Cardiac ventricle fibroblast (primary cell): ENCODE results near the gene EFEMP2. TPM values are rescaled to one million over a fixed set of nuclear protein-coding genes. Genes with fewer than 3 reads are reported as not detected.

ENCODE experiments used
- total RNA-seq: library from RNA; depleted of rRNA; stranded (reverse); fragments of >200 nt; gene quantifications from 2 replicates; pipeline ENCODE4 v1.2.3, GENCODE V29; 2015

EFEMP2 gene
- 164 and 229 TPM in 2 replicates for total RNA-seq

GRCh38 chr11:65872586-65873317, at the start of gene EFEMP2:
EFEMP2 (minus strand) TSS chr11:65872800; CDS start chr11:65872354, 446 bp downstream.

GRCh38 chr11:65919141-65919572, 46.6 kb upstream of the EFEMP2 start, which contains the start of gene DRAP1:
DRAP1 (plus strand) TSS chr11:65919426; CDS start chr11:65919502, 76 bp downstream.

GRCh38 chr11:65918211-65919140, 45.9 kb upstream of the EFEMP2 start, which contains the start of gene C11orf68:
C11orf68 (minus strand) TSS chr11:65919062; CDS start chr11:65919031, 31 bp downstream.

GRCh38 chr11:65900125-65900898, 27.7 kb upstream of the EFEMP2 start, which contains the start of gene FOSL1:
FOSL1 (minus strand) TSS chr11:65900388; CDS start chr11:65900339, 49 bp downstream.

GRCh38 chr11:65890324-65891218, 18.0 kb upstream of the EFEMP2 start, which contains the start of gene CCDC85B:
CCDC85B (plus strand) TSS chr11:65890673; CDS start chr11:65890784, 111 bp downstream.

GRCh38 chr11:65888163-65888814, 15.7 kb upstream of the EFEMP2 start, which contains the start of gene FIBP:
FIBP (minus strand) TSS chr11:65888471; CDS start chr11:65888418, 53 bp downstream.

GRCh38 chr11:65879617-65880016, 7.0 kb upstream of the EFEMP2 start, which contains the start of gene CTSW:
CTSW (plus strand) TSS chr11:65879837; CDS start chr11:65879855, 18 bp downstream.

GRCh38 chr11:65860278-65861164, 12.1 kb downstream of the EFEMP2 start, which contains the start of gene MUS81:
MUS81 (plus strand) TSS chr11:65860433; CDS start chr11:65860754, 321 bp downstream.

GRCh38 chr11:65857853-65858680, 14.5 kb downstream of the EFEMP2 start, which contains the start of gene CFL1:
CFL1 (minus strand) TSS chr11:65858180; CDS start chr11:65858099, 81 bp downstream.

GRCh38 chr11:65833297-65834030, 39.1 kb downstream of the EFEMP2 start, which contains the start of gene SNX32:
SNX32 (plus strand) TSS chr11:65833963; CDS start chr11:65834066, 103 bp downstream.

Other genes with a start within 250 kb of the EFEMP2 start
- 15.2 and 18.5 TPM in 2 replicates for gene SIPA1, start 234.7 kb downstream of the EFEMP2 start, total RNA-seq
- 34.2 and 35.8 TPM in 2 replicates for gene RELA, start 209.9 kb downstream of the EFEMP2 start, total RNA-seq
- gene KAT5, start 160.5 kb downstream of the EFEMP2 start, total RNA-seq, result 28.4 and 32.0 TPM in 2 replicates
- gene RNASEH2C, start 152.0 kb downstream of the EFEMP2 start, total RNA-seq, result 90.9 and 134 TPM in 2 replicates
- 11.8 and 12.2 TPM in 2 replicates for gene AP5B1, start 91.8 kb downstream of the EFEMP2 start, total RNA-seq
- not detected in 2 replicates for gene OVOL1, start 85.7 kb downstream of the EFEMP2 start, total RNA-seq
- gene SNX32, start 38.8 kb downstream of the EFEMP2 start, total RNA-seq, result 3.4 and 3.9 TPM in 2 replicates
- 687 and 730 TPM in 2 replicates for gene CFL1, start 14.6 kb downstream of the EFEMP2 start, total RNA-seq
- gene MUS81, start 12.4 kb downstream of the EFEMP2 start, total RNA-seq, result 16.9 and 27.2 TPM in 2 replicates
- 2.4 TPM in 1 of 2 replicates, not detected in the other for gene CTSW, start 7.0 kb upstream of the EFEMP2 start, total RNA-seq
- gene FIBP, start 15.7 kb upstream of the EFEMP2 start, total RNA-seq, result 104 and 109 TPM in 2 replicates
- gene CCDC85B, start 17.9 kb upstream of the EFEMP2 start, total RNA-seq, result 122 and 131 TPM in 2 replicates
- 19.4 and 22.3 TPM in 2 replicates for gene FOSL1, start 27.6 kb upstream of the EFEMP2 start, total RNA-seq
- gene C11orf68, start 46.3 kb upstream of the EFEMP2 start, total RNA-seq, result 22.6 and 30.1 TPM in 2 replicates
- gene DRAP1, start 46.6 kb upstream of the EFEMP2 start, total RNA-seq, result 145 and 147 TPM in 2 replicates
- gene TSGA10IP, start 72.7 kb upstream of the EFEMP2 start, total RNA-seq, result not detected in 2 replicates
- 47.9 and 101 TPM in 2 replicates for gene SART1, start 88.9 kb upstream of the EFEMP2 start, total RNA-seq
- 20.5 and 21.6 TPM in 2 replicates for gene EIF1AD, start 129.4 kb upstream of the EFEMP2 start, total RNA-seq
- gene BANF1, start 129.7 kb upstream of the EFEMP2 start, total RNA-seq, result 56.4 and 64.6 TPM in 2 replicates
- 0.20 and 0.87 TPM in 2 replicates for gene CST6, start 139.2 kb upstream of the EFEMP2 start, total RNA-seq
- not detected in 2 replicates for gene CATSPER1, start 153.7 kb upstream of the EFEMP2 start, total RNA-seq
- gene GAL3ST3, start 176.4 kb upstream of the EFEMP2 start, total RNA-seq, result not detected in 2 replicates
- 109 and 119 TPM in 2 replicates for gene SF3B2, start 179.6 kb upstream of the EFEMP2 start, total RNA-seq
- gene PACS1, start 197.5 kb upstream of the EFEMP2 start, total RNA-seq, result 45.5 and 51.7 TPM in 2 replicates